ENCODE data around the gene GALK2. TPM values are rescaled to one million over a fixed set of nuclear protein-coding genes. Genes with fewer than 3 reads are reported as not detected.

The GALK2 gene
- total RNA-seq, 2 donors from 2014 or later = 24.5 to 26.0 TPM

DNA sequence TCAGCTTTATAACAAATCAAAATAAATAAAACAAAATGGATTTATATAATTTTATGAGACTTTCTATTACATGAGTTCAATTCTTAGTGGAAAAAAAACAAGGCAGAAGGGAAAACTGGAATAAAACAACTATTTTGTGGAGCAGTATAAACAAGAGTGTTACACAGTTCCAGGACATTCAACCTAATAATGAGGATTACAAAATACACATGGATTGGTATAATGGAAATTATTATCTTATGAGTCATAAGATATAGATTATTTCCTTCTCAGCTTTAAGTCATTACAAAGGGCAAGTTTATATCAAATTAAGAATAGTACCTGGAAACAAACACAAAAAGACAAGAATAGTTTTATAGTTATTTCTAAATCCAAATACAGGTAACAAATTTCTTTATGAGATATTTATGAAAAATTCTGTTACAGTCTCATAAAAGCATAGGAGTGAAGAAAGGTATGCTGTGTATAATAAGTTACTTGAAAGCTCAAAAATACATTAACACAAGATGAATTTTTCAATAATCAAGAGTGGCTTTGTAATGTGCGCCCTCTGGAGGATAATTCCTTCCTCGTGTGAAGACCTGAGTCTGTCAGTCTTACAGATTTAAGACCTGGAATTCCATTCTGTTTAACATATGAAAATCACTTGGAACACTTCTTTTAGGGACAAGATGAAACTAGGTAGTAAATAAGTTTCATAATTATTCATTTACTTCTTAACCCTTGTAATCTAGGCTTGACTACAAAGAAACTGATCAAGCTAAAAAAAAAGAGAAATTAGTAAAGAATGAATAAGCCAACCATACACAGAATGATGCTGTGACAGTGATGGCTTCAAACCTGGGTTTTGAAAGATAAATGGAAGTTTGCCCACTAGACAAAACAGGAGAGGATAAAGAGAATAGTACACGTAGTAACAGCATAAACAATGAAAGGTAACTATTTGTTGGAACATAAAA is 24.1 kb upstream of the GALK2 start:
- Histone ChIP-seq H3K4me3 (no peak overlapping the region), H3K27me3 (no peaks in the 10 kb centered on the region), H3K36me3 (peaks cover 26% of the 10 kb centered on the region), H3K27ac (no peak overlapping the region), H3K9me3 (no peaks in the 10 kb centered on the region), H3K4me1 (peaks cover 0 to 27% of the 10 kb centered on the region in 2 donors)
- TF ChIP-seq, protein P1, sequence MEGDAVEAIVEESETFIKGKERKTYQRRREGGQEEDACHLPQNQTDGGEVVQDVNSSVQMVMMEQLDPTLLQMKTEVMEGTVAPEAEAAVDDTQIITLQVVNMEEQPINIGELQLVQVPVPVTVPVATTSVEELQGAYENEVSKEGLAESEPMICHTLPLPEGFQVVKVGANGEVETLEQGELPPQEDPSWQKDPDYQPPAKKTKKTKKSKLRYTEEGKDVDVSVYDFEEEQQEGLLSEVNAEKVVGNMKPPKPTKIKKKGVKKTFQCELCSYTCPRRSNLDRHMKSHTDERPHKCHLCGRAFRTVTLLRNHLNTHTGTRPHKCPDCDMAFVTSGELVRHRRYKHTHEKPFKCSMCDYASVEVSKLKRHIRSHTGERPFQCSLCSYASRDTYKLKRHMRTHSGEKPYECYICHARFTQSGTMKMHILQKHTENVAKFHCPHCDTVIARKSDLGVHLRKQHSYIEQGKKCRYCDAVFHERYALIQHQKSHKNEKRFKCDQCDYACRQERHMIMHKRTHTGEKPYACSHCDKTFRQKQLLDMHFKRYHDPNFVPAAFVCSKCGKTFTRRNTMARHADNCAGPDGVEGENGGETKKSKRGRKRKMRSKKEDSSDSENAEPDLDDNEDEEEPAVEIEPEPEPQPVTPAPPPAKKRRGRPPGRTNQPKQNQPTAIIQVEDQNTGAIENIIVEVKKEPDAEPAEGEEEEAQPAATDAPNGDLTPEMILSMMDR (IDR thresholded peaks at IDR 0.05) = peak; percentile 38 to 77
- no peak for DNase-seq (ENCODE audit: low spot score)

DNA sequence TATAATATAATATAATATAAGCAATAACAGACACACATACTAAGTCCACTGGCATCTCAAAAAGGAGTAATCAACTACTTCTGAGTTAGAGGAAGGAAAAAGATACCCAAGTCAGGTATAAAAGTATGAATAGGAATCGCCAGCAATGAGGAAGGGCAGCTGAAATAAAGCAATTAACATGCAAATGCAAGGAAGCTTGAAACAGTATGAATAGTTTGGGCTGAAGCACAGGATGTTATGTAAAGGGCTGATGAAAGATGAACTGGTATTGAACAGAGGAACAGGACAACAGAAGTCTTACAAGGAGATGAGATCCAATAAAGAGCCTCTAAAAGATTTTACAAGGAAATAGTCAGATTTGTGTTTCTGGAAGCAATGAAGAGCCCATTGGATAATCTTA is 21.7 kb upstream of the GALK2 start:
- TF ChIP-seq, protein P1 (IDR thresholded peaks at IDR 0.05) = no peak
- H3K4me1 ChIP-seq = peaks cover 0 to 29% of the 10 kb centered on the region in 2 donors
- no peak for DNase-seq (ENCODE audit: low spot score)
- peaks cover 4% of the 10 kb centered on the region for H3K36me3 ChIP-seq
- no peak overlapping the region for H3K4me3 ChIP-seq
- no peaks in the 10 kb centered on the region for H3K9me3 ChIP-seq
- no peaks in the 10 kb centered on the region for H3K27me3 ChIP-seq
- H3K27ac ChIP-seq = no peak overlapping the region

DNA sequence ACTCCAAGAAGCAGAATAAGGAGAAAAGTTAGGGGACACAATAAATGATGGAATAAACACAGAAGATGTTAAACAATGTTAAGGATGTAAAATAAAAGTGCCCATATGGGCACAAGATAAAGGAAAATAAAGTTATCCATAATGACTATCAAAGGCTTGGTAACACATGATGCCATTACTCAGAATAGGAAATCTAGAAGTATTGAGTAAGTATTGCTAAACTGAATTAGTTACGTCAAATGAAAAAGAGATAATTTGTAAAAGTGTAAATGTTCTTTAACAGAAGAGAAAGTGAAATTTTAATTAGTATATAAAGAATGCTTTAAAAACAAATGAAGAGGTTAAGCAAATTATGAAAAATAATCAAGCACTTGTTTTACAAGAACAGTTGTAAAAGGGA is 21.3 kb upstream of the GALK2 start:
- H3K27ac ChIP-seq = no peak overlapping the region
- H3K27me3 ChIP-seq = no peaks in the 10 kb centered on the region
- DNase-seq (ENCODE audit: low spot score) = no peak
- H3K4me3 ChIP-seq = no peak overlapping the region
- peaks cover 0 to 33% of the 10 kb centered on the region in 2 donors for H3K4me1 ChIP-seq
- H3K9me3 ChIP-seq = no peaks in the 10 kb centered on the region
- H3K36me3 ChIP-seq = no peaks in the 10 kb centered on the region
- TF ChIP-seq, protein P1 (IDR thresholded peaks at IDR 0.05) = no peak

DNA sequence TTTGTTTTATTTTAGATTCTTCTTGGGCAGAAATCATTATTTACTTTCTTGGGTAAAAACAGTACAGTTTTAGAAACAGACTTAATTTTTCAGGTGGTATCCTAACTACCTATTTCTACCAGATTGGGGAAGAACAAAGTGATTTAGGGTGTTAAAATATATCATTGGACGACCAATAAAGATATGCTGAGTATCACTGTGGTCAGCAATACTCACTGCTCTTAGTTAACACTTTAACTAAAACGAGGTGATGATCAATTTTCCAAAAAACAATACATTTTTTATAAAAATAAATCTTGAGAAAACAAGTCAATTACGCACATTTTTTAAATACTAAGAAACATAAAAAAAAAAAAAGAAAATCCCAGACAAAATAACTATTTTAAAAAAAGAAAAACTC is 18.2 kb upstream of the GALK2 start:
- TF ChIP-seq, protein P1 (IDR thresholded peaks at IDR 0.05) = no peak
- Histone ChIP-seq H3K4me1 (peaks cover 0 to 41% of the 10 kb centered on the region in 2 donors), H3K36me3 (no peaks in the 10 kb centered on the region)

DNA sequence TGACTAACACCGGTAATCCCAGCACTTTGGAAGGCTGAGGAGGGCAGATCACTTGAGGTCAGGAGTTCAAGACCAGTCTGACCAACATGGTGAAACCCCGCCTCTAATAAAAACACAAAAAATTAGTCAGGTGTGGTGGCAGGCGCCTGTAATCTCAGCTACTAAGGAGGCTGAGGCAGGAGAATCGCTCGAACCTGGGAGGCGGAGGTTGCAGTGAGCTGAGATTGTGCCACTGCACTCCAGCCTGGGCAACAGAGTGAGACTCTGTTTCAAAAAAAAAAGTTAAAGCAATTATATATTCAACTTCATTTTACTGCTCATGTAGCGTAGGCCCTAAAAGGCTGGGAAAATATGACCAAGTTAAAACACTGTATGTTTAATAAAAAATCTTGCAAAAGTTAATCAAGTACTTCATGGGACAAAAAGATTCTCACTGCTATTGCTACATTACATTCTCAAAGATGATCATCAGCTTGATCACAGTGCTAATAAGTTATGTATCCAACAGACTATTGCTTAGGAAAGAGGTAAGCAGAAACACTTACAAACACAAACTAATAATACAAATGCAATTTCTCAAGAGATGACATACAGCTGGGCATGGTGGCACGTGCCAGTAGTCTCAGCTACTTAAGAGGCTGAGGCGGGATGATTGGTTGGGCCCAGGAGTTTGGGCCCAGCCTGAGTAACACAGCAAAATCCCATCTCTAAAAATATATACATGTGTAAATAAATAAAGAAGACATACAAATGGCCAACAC is 17.3 kb upstream of the GALK2 start:
- TF ChIP-seq, protein P1 (IDR thresholded peaks at IDR 0.05) = no peak
- no peak for DNase-seq (ENCODE audit: low spot score)
- no peak overlapping the region for H3K27ac ChIP-seq
- H3K36me3 ChIP-seq = no peaks in the 10 kb centered on the region
- H3K27me3 ChIP-seq = no peaks in the 10 kb centered on the region
- H3K9me3 ChIP-seq = no peaks in the 10 kb centered on the region
- peaks cover 0 to 44% of the 10 kb centered on the region in 2 donors for H3K4me1 ChIP-seq
- H3K4me3 ChIP-seq = no peak overlapping the region

More for the DNA sequence above, 18.2 kb upstream of the GALK2 start:
- Histone ChIP-seq H3K27ac (no peak overlapping the region), H3K9me3 (no peaks in the 10 kb centered on the region), H3K27me3 (no peaks in the 10 kb centered on the region), H3K4me3 (no peak overlapping the region)
- DNase-seq (ENCODE audit: low spot score) = no peak
